ENCODE data around the gene PPP2R5B.

PPP2R5B gene

DNA sequence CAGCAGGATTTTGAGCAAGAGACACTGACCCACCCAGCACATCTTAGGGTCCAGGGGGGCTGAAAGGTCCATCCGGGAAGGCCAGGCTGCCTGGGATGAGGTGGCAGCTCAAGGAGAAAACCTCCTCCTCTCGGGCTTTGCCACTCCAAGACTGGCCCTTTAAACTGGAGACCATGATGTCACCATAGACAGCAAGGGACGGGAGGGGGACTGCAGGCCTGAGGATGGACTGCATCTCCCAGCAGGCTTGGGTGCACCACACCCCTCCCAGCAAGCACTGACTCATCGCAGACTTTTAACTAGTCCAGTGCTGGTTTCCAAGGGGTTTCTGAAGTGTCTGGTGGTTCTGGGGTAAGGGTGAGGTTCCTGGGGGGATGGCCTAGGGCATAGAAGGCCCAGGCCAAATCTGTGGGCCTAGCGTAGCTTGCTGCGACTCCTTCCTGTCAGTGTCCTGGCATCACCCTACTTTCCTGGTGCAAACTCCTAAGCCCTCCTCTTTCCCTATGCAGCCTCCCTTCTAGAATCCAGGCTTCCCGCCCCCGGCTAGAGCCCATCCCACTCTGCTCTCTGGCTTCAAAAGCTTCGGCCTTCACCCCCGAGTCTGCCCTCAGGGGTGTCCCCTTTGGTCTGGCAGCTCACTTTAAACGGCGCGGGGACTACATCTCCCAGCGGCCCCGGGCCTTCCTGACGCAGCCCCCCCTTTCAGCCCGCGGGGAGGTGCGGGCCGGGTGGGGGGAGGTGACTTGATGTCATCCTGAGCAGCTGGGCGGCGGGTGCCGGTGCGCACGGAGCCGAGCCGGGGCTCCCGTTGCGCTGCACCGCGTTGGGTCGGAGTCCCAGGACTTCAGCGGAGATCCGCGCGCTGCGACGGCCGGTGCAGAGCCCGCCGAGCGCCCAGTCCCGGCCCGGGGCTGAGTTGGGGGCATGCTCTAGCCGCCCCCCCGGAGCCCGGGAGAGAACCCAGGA, at the start of gene PPP2R5B:
Gene PPP2R5B (plus strand): TSS at position 746 of the 966 bp plus-strand sequence. CDS start 1,046 bp downstream, outside the sequence.
- Mint-ChIP-seq H3K9me3 (no peaks in the 10 kb centered on the region), H3K36me3 (peaks cover 21% of the 10 kb centered on the region), H3K4me1 (peaks cover 23% of the 10 kb centered on the region), H3K27ac (peak within 1 kb of the TSS; percentile 99), H3K4me3 (peak within 1 kb of the TSS; percentile 95)
- ATAC-seq (peak; percentile 96), DNase-seq (ENCODE audit: low spot score in 2 of 2) (peak; percentile 81 to 93)

DNA sequence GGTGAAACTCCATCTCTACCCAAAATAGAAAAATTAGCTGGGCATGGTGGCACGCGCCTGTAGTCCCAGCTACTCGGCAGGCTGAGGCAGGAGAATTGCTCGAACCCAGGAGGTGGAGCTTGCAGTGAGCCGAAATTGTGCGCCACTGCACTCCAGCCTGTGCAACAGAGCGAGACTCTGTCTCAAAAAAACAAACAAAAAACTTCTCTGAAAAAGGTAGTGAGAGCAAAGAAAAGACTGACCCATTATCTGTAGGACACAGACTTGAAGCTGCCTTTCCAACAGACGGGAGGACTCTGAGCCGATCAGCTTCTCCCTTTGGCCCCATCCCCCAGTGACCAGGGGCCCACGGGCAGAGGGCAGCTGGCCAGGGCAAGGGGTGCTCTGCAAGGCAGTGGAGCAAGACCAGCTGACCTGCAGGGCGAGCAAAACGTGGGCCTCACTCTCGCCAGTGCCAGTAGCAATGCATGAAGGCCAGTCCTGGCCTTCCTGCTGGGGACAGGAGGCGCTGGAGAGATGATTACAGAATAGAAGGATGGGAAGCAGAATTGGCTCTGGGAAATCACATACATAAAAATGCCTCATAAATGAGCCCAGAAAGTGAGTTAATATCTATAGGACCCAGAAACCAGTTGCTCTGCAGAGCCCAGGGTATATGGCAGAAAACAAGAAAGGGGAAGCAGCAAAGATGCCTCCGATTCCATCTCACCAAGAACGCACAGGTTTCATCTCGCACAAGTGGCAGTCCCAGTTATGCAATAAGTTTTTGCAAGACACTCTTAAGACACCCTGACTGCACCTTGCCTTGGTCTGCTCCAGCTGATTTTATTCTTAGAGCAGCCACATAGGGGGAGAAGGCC, 48.9 kb upstream of the PPP2R5B start:
- peaks cover 85% of the 10 kb centered on the region for H3K4me1 Mint-ChIP-seq
- no peaks in the 10 kb centered on the region for H3K9me3 Mint-ChIP-seq
- H3K36me3 Mint-ChIP-seq, result peaks cover 91% of the 10 kb centered on the region
- peak overlapping the region; percentile 95 for H3K4me3 Mint-ChIP-seq
- H3K27ac Mint-ChIP-seq, result peak overlapping the region; percentile 92
- ATAC-seq (no peak), DNase-seq (ENCODE audit: low spot score in 2 of 2) (no peak)

DNA sequence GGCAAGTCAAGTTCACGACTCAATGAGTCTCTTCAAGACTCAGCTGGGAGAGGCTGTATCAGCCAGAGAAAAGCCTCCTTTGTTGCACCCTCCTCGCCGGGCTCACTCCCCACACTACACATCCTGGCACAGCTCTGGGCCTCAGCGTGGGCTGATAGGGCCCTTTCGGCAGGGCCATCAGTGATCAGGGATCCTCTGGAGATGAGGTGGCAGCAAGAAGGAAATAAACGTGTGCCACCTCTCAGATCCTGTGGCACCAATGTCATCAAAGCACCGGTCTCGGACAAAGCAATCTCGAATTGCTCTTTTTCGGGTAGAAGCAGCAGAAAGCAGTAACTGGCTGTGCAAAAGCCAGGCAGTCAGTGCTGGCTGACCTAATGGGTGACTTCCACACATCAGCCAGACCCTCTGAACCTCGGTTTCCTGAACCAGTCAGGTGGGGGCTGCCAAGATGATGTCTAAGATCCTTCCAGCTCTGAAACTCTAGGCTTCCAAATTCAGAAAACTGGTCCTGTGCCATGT, 48.2 kb upstream of the PPP2R5B start:
- ATAC-seq (peak; percentile 47), DNase-seq (ENCODE audit: low spot score in 2 of 2) (no peak)
- Mint-ChIP-seq H3K4me1 (peaks cover 85% of the 10 kb centered on the region), H3K36me3 (peaks cover 84% of the 10 kb centered on the region), H3K27ac (peak overlapping the region; percentile 92), H3K9me3 (no peaks in the 10 kb centered on the region), H3K4me3 (peak overlapping the region; percentile 95)

DNA sequence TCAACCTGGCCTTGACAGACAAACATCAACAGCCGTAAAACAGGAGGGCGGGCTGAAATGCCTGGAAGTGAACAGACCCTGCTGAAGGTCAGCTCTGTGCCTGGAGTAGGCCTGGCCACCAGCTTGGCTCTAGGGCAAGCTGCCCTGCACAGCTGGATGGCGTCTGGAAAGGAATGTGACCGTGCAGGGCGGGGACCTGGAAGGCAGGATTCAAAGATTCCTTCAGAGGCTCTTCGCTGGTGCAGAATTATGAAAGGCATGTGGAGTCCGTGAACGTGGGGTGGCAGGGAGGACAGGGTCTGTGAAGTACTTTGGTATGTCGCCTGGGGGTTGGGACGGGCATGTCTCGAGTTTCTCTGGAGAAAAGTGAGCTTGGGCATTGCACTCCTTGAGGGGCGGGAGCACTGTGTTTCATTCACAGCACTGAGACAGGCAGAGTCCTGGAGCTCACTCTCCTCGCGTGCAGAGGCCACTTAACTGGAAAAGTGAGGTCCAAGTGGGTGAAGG, 47.6 kb upstream of the PPP2R5B start:
- Mint-ChIP-seq H3K36me3 (peaks cover 78% of the 10 kb centered on the region), H3K27ac (peak overlapping the region; percentile 92), H3K9me3 (no peaks in the 10 kb centered on the region), H3K4me1 (peaks cover 83% of the 10 kb centered on the region), H3K4me3 (peak overlapping the region; percentile 95)
- ATAC-seq, result no peak
- DNase-seq (ENCODE audit: low spot score in 2 of 2), result no peak

DNA sequence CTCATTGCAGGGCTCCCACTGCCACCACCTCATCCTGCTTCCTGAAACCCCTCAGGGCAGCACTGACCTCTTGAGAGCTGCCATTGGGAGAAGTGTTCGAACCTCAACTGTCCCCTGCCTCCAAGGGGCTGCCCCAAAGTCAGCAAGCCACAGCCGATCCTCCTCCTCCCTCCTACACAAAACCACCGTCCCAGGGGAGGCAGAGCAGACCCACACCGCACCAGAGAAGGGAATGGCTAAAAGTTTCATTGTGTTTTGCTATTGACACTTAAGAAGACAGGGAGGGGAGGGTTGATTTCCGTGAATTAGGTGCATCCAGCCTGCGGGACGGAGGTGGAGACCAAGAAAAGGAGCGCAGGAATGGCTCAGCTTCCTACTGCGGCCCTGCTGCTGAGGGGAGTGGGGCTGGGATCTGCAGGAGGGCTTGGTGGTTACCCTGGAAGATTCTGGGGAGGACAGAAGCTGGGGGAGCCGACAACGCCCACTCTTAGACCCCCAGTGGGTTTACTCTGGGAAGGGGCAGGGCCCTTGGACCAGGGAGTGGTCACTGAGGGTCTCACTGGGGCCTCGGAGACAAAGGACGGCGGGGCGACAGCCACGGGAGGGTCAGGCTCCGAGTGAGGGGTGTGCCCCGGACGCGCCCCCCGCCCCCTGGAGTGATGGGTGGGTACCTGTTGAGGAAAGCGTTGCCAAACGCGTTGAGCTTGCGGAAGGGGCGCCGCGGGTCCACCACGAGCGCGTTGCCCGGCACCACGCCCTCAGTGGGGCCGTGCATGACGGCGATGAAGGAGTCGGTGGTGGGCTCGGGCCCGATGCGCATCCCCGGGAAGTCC, 46.9 kb upstream of the PPP2R5B start:
- H3K36me3 Mint-ChIP-seq, result peaks cover 71% of the 10 kb centered on the region
- H3K4me1 Mint-ChIP-seq, result peaks cover 77% of the 10 kb centered on the region

DNA sequence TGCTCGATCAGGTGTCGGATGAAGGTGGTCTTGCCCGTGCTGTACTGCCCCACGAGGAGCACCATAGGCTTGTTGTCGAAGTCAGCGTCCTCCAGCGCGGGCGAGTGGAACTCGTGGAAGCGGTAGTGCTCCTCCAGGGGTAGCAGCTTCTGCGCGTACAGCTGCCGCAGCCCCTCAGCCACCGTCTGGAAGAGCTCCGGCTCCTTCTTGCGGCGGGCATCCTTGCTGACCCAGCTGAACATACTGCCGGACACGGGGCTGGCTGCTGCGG, 46.3 kb upstream of the PPP2R5B start:
- peak; percentile 41 for ATAC-seq
- Mint-ChIP-seq H3K27ac (peak overlapping the region; percentile 92), H3K4me1 (peaks cover 72% of the 10 kb centered on the region), H3K9me3 (no peaks in the 10 kb centered on the region), H3K4me3 (peak overlapping the region; percentile 95), H3K36me3 (peaks cover 65% of the 10 kb centered on the region)
- DNase-seq (ENCODE audit: low spot score in 2 of 2), result no peak

More for the DNA sequence above, 46.9 kb upstream of the PPP2R5B start:
- ATAC-seq (peak; percentile 17), DNase-seq (ENCODE audit: low spot score in 2 of 2) (no peak)
- no peaks in the 10 kb centered on the region for H3K9me3 Mint-ChIP-seq
- H3K4me3 Mint-ChIP-seq, result peak overlapping the region; percentile 95
- peak overlapping the region; percentile 92 for H3K27ac Mint-ChIP-seq

DNA sequence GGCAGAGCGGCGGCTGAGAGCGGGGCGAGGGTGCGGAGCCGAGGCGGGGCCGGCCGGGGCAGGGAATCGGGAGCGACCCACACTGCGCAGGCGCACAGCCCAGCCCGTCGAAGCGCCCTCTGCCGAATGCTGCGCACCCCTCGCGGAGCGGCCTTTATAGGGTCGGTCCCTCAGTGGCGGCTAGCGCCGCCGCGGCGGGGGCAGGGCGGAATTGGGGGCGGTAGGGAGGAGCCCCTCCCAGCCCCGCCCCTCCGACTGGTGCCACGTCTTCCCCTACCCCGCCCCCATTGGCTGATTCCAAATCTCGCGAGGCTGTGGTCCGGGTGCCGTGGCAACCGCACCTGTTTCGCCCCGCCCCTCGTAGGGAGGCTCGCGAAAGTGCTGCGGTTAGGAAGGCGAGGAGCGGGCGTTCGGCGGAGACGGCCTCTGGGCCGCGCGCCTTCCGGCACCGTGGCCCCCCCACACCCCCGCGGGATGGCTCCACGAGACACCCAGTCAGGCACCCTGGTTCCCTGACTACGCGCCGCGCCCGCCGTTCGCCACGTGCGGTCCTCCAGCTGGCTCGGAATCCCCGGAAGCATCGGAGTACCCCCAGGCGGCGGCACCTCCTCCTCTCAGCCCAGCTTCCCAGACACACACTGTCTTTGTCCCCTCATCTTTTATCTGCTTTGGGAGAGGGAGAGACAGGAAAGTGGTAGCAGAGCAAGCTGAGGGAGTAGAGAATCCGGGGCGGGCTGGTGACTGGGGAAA, 45.8 kb upstream of the PPP2R5B start, which contains the start of gene EHD1:
Gene EHD1 (minus strand): TSS at position 128 of the 750 bp plus-strand sequence. CDS start 157 bp downstream, outside the sequence.
- Mint-ChIP-seq H3K4me3 (peak within 1 kb of the TSS; percentile 95), H3K27ac (peak within 1 kb of the TSS; percentile 92), H3K4me1 (peaks cover 69% of the 10 kb centered on the region), H3K9me3 (no peaks in the 10 kb centered on the region), H3K36me3 (peaks cover 60% of the 10 kb centered on the region)
- DNase-seq (ENCODE audit: low spot score in 2 of 2), result peak; percentile 99 to 100
- peak; percentile 83 for ATAC-seq

DNA sequence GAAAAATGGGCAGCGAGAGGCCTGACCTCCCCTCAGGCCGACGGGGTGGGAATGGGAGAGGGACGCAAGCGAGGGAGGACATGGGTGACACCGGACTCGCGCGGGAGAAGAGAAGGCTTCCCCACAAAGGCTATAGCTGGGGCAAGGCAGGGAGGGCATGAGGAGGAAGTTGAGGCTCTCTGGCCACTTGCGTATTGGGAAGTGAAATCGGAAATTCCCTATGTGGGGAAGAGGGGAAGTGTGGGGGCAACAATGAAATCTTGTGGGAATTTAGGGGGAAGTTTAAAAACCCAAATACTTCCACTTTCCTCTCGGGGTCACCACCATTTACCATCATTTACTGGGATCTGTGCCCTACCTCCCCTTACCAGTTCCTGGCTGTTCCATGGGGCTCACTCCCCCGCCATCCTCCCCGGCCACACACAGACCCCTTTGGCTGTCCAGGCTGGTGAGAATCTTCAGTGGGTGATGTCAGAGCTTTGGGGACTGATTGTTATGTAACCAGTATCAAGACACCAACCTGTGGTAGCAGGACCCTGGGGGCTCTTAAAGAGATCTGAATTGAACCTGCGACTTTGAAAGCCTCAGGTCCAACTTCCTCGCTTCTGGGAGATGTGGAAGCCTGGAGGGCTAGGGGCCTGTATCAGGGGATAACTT, 45.1 kb upstream of the PPP2R5B start:
- peak overlapping the region; percentile 95 for H3K4me3 Mint-ChIP-seq
- DNase-seq (ENCODE audit: low spot score in 2 of 2) (no peak), ATAC-seq (no peak)
- H3K4me1 Mint-ChIP-seq, result peaks cover 72% of the 10 kb centered on the region
- peaks cover 53% of the 10 kb centered on the region for H3K36me3 Mint-ChIP-seq
- peak overlapping the region; percentile 92 for H3K27ac Mint-ChIP-seq
- no peaks in the 10 kb centered on the region for H3K9me3 Mint-ChIP-seq

DNA sequence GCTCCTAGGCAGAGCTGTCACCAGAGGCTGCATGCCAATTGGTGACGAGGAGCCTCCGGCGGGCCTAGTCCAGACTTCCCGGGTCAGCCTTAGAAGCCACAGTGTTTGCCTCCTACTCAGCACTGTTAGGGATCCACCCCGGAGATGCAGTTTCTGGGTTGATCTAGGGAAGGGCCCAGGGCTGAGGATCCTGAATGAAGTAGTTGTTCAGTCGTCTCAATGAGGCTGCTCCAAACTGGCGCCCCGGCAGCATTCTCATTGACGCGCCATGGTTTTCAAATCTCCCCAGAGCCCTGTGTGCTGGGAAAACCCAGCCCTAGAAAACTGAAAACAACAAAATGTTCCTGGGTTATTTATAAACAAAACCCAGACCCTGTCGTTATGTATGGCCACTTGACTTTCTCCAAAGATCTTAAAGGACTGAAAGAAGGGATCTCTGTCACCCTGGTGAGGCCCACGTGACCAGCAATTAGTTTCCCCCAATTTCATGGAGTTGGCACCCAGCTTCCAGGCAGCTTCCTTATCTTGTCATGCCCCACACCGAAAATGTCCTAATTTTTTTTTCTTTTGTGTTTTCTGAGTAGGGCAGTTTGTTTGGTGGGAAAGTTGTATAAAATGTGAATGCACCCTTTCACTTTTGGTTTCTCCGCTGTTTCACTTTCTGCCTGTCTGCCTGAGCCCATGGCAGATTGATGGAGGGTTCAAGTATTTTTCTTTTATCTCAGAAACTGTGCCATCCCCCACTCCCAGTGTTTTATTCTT, 44.1 kb upstream of the PPP2R5B start:
- peak overlapping the region; percentile 95 for H3K4me3 Mint-ChIP-seq
- peak overlapping the region; percentile 92 for H3K27ac Mint-ChIP-seq
- no peaks in the 10 kb centered on the region for H3K9me3 Mint-ChIP-seq
- H3K36me3 Mint-ChIP-seq, result peaks cover 43% of the 10 kb centered on the region
- ATAC-seq (no peak), DNase-seq (ENCODE audit: low spot score in 2 of 2) (no peak)
- H3K4me1 Mint-ChIP-seq, result peaks cover 70% of the 10 kb centered on the region

DNA sequence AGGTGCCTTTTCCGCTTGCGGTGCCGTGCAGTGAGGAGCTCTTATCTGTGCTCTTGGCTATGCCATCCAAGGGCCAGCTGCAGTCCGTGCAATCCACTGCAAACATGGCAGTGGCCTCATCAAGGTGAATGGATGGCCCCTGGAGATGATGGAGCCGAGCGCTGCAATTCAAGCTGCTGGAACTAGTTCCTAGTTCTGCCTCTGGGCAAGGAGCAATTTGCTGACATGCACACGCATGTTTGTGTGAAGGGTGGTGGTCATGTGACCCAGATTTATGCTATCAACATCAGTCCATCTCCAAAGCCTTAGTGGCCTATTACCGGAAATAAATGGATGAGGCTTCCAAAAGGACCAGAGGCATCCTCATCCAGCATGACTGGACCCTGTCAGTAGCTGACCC, 43.0 kb upstream of the PPP2R5B start:
- peak overlapping the region; percentile 95 for H3K4me3 Mint-ChIP-seq
- peaks cover 32% of the 10 kb centered on the region for H3K36me3 Mint-ChIP-seq
- peak overlapping the region; percentile 92 for H3K27ac Mint-ChIP-seq
- H3K9me3 Mint-ChIP-seq, result no peaks in the 10 kb centered on the region
- ATAC-seq (no peak), DNase-seq (ENCODE audit: low spot score in 2 of 2) (no peak)
- H3K4me1 Mint-ChIP-seq, result peaks cover 69% of the 10 kb centered on the region

DNA sequence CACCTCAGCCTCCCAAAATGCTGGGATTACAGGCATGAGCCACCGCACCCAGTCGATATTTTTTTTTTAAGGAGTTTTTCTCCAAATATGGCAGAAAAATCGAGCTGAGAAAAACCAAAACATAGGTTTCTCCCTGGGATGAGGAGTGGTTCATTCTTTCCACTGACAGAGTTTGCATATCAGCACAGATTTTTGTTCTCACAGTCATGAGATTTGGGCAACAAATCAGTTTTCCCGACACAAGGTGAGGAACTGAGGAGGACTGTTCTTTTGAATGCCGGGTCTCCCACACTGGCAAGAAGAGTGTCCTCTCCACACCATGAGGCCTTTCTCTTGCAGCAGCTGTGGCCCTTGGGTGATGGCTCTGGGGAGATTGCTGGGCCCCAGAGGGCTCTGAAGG, 42.2 kb upstream of the PPP2R5B start:
- ATAC-seq, result no peak
- H3K27ac Mint-ChIP-seq, result no peak overlapping the region
- DNase-seq (ENCODE audit: low spot score in 2 of 2), result no peak
- H3K4me1 Mint-ChIP-seq, result peaks cover 63% of the 10 kb centered on the region
- H3K4me3 Mint-ChIP-seq, result no peak overlapping the region
- H3K9me3 Mint-ChIP-seq, result no peaks in the 10 kb centered on the region
- H3K36me3 Mint-ChIP-seq, result peaks cover 25% of the 10 kb centered on the region

DNA sequence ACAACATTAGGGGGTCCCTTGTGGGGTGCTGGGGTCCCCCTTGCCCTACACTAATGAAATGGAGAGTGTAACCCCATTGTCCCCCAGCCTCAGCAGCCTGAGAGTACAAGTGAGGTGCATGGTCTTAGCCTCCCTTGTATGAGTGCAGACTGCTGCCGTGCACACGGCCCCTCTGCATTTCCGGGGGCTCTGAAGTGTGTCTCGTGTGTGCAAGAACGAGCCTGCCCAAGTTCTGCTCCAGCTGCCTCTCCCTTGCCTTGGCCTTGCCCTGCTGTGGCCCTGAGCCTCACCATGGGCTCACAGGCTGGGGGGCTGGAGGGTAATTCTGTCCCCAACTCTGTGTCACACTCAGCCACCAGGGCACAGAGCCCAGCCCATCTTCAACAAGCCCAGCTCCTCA, 40.9 kb upstream of the PPP2R5B start:
- Mint-ChIP-seq H3K9me3 (no peaks in the 10 kb centered on the region), H3K27ac (peak overlapping the region; percentile 90), H3K4me1 (peaks cover 70% of the 10 kb centered on the region), H3K4me3 (no peak overlapping the region), H3K36me3 (peaks cover 11% of the 10 kb centered on the region)
- DNase-seq (ENCODE audit: low spot score in 2 of 2), result no peak
- ATAC-seq, result no peak

DNA sequence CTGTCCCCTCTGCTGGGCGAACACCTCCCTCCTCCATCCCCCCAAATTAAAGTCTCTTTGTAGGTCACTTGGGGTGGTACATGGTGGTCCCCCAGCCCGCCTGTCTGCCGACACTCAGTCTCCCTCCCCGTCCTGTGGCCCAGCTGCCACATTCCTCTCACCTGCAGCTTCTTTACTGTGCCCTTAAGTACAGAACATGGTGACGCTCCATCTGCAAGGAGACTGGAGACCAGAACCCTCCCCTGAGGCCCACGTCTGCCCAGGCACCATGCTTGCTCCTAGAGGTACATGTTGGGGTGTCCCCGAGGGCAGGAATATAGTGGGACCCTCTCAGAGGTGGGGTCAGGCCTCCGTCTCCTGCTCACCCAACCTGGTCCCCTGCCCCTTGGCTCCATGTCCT, 40.5 kb upstream of the PPP2R5B start:
- peaks cover 67% of the 10 kb centered on the region for H3K4me1 Mint-ChIP-seq
- H3K27ac Mint-ChIP-seq, result peak overlapping the region; percentile 90
- H3K36me3 Mint-ChIP-seq, result peaks cover 7% of the 10 kb centered on the region
- ATAC-seq (no peak), DNase-seq (ENCODE audit: low spot score in 2 of 2) (no peak)
- no peaks in the 10 kb centered on the region for H3K9me3 Mint-ChIP-seq
- H3K4me3 Mint-ChIP-seq, result no peak overlapping the region
